Vagina (tissue), 2 donors: ENCODE data around the gene CPLX3. TPM values are rescaled to one million over a fixed set of nuclear protein-coding genes. Genes with fewer than 3 reads are reported as not detected.

ENCODE experiments used
- DNase-seq, 2 donors: peaks; one replicate each; pipeline ENCODE4 v3.0.0-alpha.2; 2017; ENCODE audit errors: extremely low spot score in 2 of 2
- H3K27ac ChIP-seq: fragments of 200-600 bp; sonication (generic); one replicate; pipeline ENCODE4 v1.5.1; 2019
- H3K27me3 ChIP-seq: fragments of 200-600 bp; sonication (generic); one replicate; pipeline ENCODE4 v1.5.1; 2019
- H3K36me3 ChIP-seq, 2 donors: fragments of 200-600 bp; sonication (generic); one replicate each; pipeline ENCODE4 v1.5.1; 2017 to 2019
- H3K4me1 ChIP-seq: fragments of 200-600 bp; sonication (generic); one replicate; pipeline ENCODE4 v1.5.1; 2019
- H3K4me3 ChIP-seq, 2 donors: fragments of 200-600 bp; sonication (generic); 1 replicate in 1 of 2; 2 replicates in 1 of 2; pipeline ENCODE4 v1.5.1; 2016 to 2019
- H3K9me3 ChIP-seq: fragments of 200-600 bp; sonication (generic); one replicate; pipeline ENCODE4 v1.5.1; 2019
- CTCF ChIP-seq, 3 experiments: fragments of 450-650 bp in 2 of 3; fragments of 200-600 bp in 1 of 3; sonication (generic) in 1 of 3; IDR thresholded peaks; one replicate each; pipeline ENCODE4 v1.5.1; 2017 to 2019; ENCODE audit warnings: antibody characterized with exemption in 3 of 3, mild to moderate bottlenecking in 2 of 3, moderate library complexity in 2 of 3
- POLR2A ChIP-seq, 2 donors: fragments of 450-650 bp; IDR thresholded peaks; one replicate each; pipeline ENCODE4 v1.6.1; 2017; ENCODE audit warnings: antibody characterized with exemption in 2 of 2, mild to moderate bottlenecking in 2 of 2, moderate library complexity in 2 of 2
- POLR2AphosphoS5 ChIP-seq, 2 donors: sonication (generic); formaldehyde crosslinking; IDR thresholded peaks; one replicate each; pipeline ENCODE4 v1.9.0; 2017; ENCODE audit warnings: antibody characterized with exemption in 2 of 2, mild to moderate bottlenecking in 2 of 2, low read depth in 1 of 2; ENCODE audit not compliant: insufficient read depth in 1 of 2
- intact Hi-C: fragments of 100-400 bp; cut with DNase I; formaldehyde crosslinking; loops from one replicate; pipeline ENCODE4 v1.15.1; 2023
- total RNA-seq: library from RNA; depleted of rRNA; stranded (reverse); fragments of >200 nt; gene quantifications from one replicate; pipeline ENCODE4 v1.2.3, GENCODE V29; 2016

Gene CPLX3
- not detected for total RNA-seq

GRCh38 chr15:74826364-74826819 is at the start of gene CPLX3:
Gene CPLX3 (plus strand): TSS chr15:74826627. CDS start chr15:74826704, 77 bp downstream.
- Histone ChIP-seq H3K27me3 (no peaks in the 10 kb centered on the region), H3K36me3 (no peaks in the 10 kb centered on the region), H3K27ac (no peak within 1 kb of the TSS), H3K4me1 (no peaks in the 10 kb centered on the region), H3K4me3 (no peak within 1 kb of the TSS), H3K9me3 (no peaks in the 10 kb centered on the region)
- no peak for DNase-seq
- intact Hi-C loops: no loop called here
- TF ChIP-seq POLR2AphosphoS5 (IDR thresholded peaks at IDR 0.05; ENCODE audit: insufficient read depth in 1 of 2, low read depth in 1 of 2) (no peak), POLR2A (IDR thresholded peaks at IDR 0.05) (no peak), CTCF (IDR thresholded peaks at IDR 0.05) (no peak)

- no peak for DNase-seq
- Histone ChIP-seq H3K36me3 (no peaks in the 10 kb centered on the region), H3K27ac (no peak overlapping the region), H3K4me3 (no peak overlapping the region), H3K4me1 (peaks cover 42% of the 10 kb centered on the region), H3K27me3 (no peaks in the 10 kb centered on the region), H3K9me3 (no peaks in the 10 kb centered on the region)
- TF ChIP-seq CTCF (IDR thresholded peaks at IDR 0.05): no peak
- peak in 1 of 2 donors; percentile 26 for TF ChIP-seq POLR2AphosphoS5 (IDR thresholded peaks at IDR 0.05; ENCODE audit: insufficient read depth in 1 of 2, low read depth in 1 of 2)
- intact Hi-C loops: no loop called here
These were observed 49.3 kb upstream of the CPLX3 start for GRCh38 chr15:74776821-74777768.

- peaks cover 44% of the 10 kb centered on the region for H3K4me1 ChIP-seq
- no peaks in the 10 kb centered on the region for H3K9me3 ChIP-seq
- intact Hi-C loops: no loop called here
- no peak for DNase-seq
- no peak for TF ChIP-seq CTCF (IDR thresholded peaks at IDR 0.05)
- no peak overlapping the region for H3K4me3 ChIP-seq
- no peaks in the 10 kb centered on the region for H3K27me3 ChIP-seq
- H3K36me3 ChIP-seq: no peaks in the 10 kb centered on the region
- no peak overlapping the region for H3K27ac ChIP-seq
These were observed 48.4 kb upstream of the CPLX3 start for GRCh38 chr15:74777769-74778598.

- no peaks in the 10 kb centered on the region for H3K27me3 ChIP-seq
- DNase-seq: no peak
- H3K4me1 ChIP-seq: peaks cover 44% of the 10 kb centered on the region
- intact Hi-C loops: no loop called here
- no peaks in the 10 kb centered on the region for H3K36me3 ChIP-seq
- no peak overlapping the region for H3K27ac ChIP-seq
- H3K9me3 ChIP-seq: no peaks in the 10 kb centered on the region
- TF ChIP-seq POLR2A (IDR thresholded peaks at IDR 0.05) (no peak), CTCF (IDR thresholded peaks at IDR 0.05) (no peak), POLR2AphosphoS5 (IDR thresholded peaks at IDR 0.05; ENCODE audit: insufficient read depth in 1 of 2, low read depth in 1 of 2) (no peak)
- H3K4me3 ChIP-seq: no peak overlapping the region
These were observed 47.8 kb upstream of the CPLX3 start for GRCh38 chr15:74778599-74778970.
